Measurements from ENCODE around the gene RIF1.
"Not testable (repeated sequence)": the region's sequence is repeated elsewhere in the genome, so short reads cannot be mapped to it uniquely, and the experiment has no call there.

The RIF1 gene

GRCh38 chr2:151421681-151422080 is 12.0 kb downstream of the RIF1 start:
- in situ Hi-C loops (cut with MboI; ENCODE audit: low sequenced_read_pairs) = not testable (repeated sequence)

GRCh38 chr2:151422917-151423439 is 13.3 kb downstream of the RIF1 start:
- in situ Hi-C loops (cut with MboI; ENCODE audit: low sequenced_read_pairs) = no loop called here

DNA sequence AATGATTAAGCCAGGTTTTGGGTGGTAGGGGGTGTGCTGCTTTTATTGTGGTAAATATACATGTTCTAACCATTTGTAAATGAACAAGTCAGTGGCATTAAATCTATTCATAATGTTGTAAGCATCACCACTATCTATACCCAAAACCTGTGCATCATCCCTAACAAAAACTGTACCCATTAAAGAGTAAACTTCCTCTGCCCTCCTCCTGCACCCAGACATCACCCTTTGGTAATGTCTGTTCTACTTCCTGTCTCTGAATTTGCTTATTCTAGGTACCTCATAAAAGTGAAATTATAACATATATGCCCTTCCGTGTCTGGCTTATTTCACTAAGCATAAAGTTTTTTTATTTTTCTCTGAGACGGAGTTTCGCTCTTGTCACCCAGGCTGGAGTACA is 14.1 kb downstream of the RIF1 start:
- in situ Hi-C loops (cut with MboI; ENCODE audit: low sequenced_read_pairs) = no loop called here

DNA sequence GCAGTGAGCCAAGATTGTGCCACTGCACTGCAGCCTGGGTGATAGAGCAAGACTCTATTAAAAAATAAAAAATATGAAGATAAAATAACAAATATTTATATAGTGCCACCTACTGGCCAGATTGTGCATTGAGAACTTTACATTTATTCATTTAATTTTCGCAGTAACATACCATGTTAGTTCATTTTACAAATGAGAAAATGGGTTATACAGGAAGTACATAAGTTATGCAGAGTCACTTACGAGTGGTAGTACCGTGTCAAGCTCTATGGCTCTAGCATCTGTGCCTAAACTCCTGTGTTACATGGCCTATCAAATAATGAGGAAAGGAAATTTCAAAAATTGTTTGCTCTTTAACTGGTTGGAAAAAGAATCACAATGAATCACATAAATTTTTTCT is 27.9 kb downstream of the RIF1 start:
- in situ Hi-C loops (cut with MboI; ENCODE audit: low sequenced_read_pairs) = no loop called here

- in situ Hi-C loops (cut with MboI; ENCODE audit: low sequenced_read_pairs) = no loop called here
Measured at GRCh38 chr2:151438506-151438905, 28.8 kb downstream of the RIF1 start.

DNA sequence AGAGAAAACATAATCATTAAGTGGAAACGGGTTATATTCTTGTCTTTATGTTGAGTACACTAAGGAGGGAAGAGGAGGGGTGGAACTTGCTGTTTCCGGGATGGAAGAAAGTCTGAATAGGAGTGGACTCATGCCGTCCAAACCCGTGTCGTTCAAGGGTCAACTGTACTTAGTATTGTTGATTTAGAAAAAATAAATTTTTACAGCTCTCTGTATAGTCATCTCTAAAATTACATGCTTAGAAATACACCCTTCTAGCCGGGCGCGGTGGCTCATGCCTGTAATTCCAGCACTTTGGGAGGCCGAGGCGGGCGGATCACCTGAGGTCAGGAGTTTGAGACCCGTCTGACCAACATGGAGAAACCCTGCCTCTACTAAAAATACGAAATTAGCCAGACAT is 29.4 kb downstream of the RIF1 start:
- in situ Hi-C loops (cut with MboI; ENCODE audit: low sequenced_read_pairs) = no loop called here

GRCh38 chr2:151459358-151459757 is 49.7 kb downstream of the RIF1 start:
- in situ Hi-C loops (cut with MboI; ENCODE audit: low sequenced_read_pairs) = loop anchor here (25.0 kb wide), 1 partner anchor 1203 kb away; no protein-coding TSS in a partner anchor

- in situ Hi-C loops (cut with MboI; ENCODE audit: low sequenced_read_pairs) = loop anchor here (25.0 kb wide), 1 partner anchor 1197 kb away; no protein-coding TSS in a partner anchor
Measured at GRCh38 chr2:151465771-151466170, 56.1 kb downstream of the RIF1 start.

- in situ Hi-C loops (cut with MboI; ENCODE audit: low sequenced_read_pairs) = loop anchor here (25.0 kb wide), 1 partner anchor 1192 kb away; no protein-coding TSS in a partner anchor
Measured at GRCh38 chr2:151470556-151470955, 60.9 kb downstream of the RIF1 start.

DNA sequence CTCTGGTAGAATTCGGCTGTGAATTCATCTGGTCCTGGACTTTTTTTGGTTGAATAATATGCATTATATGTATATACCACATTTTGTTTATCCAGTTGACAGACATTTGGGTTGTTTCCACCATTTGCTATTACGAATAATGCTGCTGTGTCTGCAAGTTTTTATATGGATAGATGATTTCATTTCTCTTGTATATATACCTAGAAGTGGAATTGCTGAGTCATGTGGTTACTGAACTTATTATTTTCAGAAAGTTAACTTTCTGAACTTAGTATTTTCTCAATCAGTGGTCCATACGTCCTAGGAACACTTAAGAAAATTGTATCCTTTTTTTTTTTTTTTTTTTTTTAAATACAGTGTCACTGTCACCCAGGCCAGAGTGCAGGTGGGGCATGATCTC is 63.3 kb downstream of the RIF1 start:
- in situ Hi-C loops (cut with MboI; ENCODE audit: low sequenced_read_pairs) = loop anchor here (25.0 kb wide), 1 partner anchor 1189 kb away; no protein-coding TSS in a partner anchor

- in situ Hi-C loops (cut with MboI; ENCODE audit: low sequenced_read_pairs) = no loop called here
Measured at GRCh38 chr2:151475071-151475470, 65.4 kb downstream of the RIF1 start.

- in situ Hi-C loops (cut with MboI; ENCODE audit: low sequenced_read_pairs) = no loop called here
Measured at GRCh38 chr2:151476287-151476686, 66.6 kb downstream of the RIF1 start.

- in situ Hi-C loops (cut with MboI; ENCODE audit: low sequenced_read_pairs) = no loop called here
Measured at GRCh38 chr2:151478011-151478410, 68.3 kb downstream of the RIF1 start.

DNA sequence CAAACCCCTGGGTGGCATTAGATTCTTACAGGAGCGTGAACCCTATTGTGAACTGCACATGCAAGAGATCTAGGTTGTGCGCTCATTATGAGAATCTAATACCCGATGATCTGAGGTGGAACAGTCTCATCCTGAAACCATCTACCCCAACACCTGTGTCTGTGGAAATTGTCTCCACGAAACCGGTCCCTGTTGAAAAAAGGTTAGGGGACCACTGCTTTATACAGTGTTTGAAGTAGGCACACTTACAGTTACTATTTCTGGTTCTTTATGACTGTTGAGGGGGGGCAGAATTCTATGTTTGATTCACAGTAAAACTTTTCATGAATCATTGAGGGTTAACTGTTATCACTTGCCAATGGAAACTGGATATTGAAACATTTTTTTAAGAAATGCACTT is 72.0 kb downstream of the RIF1 start:
- in situ Hi-C loops (cut with MboI; ENCODE audit: low sequenced_read_pairs) = no loop called here

DNA sequence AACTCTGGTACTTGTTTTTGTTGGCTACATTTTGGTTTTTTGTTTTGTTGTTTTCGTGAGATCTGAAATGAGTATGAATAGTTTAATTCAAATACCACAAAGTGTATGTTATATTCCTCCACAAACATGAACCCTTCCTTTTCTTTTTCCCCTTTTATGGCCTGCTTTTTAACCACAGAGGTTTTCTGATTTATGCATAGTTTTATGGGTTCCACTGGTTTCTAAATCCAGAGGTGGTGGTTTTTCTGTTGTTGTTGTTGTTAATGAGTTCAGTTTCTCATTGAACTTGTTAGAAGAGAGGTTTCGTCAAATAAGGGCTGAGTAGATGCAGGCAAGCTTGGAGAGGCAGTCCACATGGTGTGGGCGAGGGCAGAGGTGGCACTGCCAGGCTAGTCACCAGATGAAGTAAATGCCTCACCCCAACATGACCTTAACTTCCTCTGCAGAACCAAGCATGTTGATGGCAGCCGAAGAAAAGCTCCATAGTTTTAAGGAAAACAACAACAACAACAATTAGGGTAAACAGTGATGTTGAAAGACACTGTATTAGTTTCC is 72.5 kb downstream of the RIF1 start:
- in situ Hi-C loops (cut with MboI; ENCODE audit: low sequenced_read_pairs) = no loop called here

DNA sequence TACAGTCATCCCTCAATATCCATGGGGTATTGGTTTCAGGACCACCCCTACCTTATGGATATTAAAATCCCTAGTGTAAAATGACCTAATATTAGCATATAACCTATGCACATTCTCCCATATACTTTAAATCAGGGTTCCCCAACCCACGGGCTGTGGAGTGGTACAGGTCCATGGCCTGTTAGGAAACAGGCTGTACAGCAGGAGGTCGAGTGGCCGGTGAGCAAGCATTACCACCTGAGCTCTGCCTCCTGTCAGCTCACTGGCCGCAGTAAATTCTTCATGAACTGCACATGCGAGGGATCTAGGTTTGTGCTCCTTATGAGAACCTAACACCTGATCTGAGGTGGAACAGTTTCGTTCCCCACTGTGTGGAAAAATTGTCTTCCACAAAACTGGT is 73.8 kb downstream of the RIF1 start:
- in situ Hi-C loops (cut with MboI; ENCODE audit: low sequenced_read_pairs) = no loop called here

- in situ Hi-C loops (cut with MboI; ENCODE audit: low sequenced_read_pairs) = no loop called here
Measured at GRCh38 chr2:151484100-151484499, 74.4 kb downstream of the RIF1 start.

- in situ Hi-C loops (cut with MboI; ENCODE audit: low sequenced_read_pairs) = no loop called here
Measured at GRCh38 chr2:151486053-151486452, 76.4 kb downstream of the RIF1 start.

DNA sequence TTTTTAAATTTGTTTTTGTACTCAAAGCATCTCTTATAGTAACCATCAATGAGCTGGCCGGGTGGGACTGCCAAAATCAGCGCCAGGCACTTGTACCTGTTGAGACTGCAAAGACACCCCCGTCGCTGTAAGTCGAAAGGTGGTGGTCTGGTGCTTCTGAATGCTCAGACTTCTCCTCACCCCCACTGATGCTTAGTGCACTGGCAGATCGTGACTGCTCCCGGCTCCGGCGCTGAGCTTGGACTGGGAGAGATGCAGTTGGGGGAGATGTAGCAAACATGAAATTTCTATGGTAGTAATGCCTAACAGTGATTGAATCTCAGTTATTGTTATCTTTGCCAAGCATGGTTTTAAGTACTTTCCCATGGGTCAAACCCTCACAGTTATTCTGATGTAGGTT is 80.6 kb downstream of the RIF1 start:
- in situ Hi-C loops (cut with MboI; ENCODE audit: low sequenced_read_pairs) = no loop called here

- in situ Hi-C loops (cut with MboI; ENCODE audit: low sequenced_read_pairs) = no loop called here
Measured at GRCh38 chr2:151491496-151491895, 81.8 kb downstream of the RIF1 start.

DNA sequence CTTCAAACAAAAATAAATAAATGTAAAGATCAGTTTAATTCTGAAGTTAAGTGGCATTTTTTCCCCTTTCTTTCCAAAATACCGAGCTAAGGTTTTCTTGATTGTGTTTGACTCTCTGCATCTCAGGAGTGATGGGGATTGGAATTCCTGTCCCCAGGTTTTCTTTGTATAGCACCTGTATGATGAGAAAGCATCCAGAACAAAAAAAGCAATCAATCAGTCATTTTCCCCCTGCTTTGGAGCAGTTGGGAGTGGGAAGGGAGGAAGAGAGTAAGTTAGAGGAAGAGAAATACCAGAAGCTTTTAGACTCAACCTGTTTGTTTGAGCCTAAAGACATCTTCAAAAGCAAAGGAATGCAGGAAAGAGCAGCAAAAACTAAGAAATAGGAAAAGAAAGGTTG is 88.5 kb downstream of the RIF1 start:
- in situ Hi-C loops (cut with MboI; ENCODE audit: low sequenced_read_pairs) = no loop called here

DNA sequence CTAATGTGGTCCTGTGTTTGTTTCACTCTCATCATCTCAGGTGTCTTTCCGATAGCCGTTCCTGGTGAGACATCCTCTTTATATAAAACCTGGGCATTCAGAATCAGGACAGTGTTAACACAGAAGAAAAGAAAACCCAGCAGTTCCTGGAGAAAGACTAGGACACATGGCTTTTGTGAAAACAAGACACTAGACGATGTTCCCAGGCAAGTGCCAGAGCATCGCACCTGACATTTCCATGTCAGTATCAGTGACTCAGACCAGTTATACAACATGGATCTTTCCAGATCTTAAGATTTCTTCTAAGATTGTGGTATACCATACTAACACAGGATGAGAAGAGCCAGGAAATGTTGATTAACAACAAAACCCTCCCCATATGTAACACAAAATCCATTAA is 96.5 kb downstream of the RIF1 start:
- in situ Hi-C loops (cut with MboI; ENCODE audit: low sequenced_read_pairs) = no loop called here

- in situ Hi-C loops (cut with MboI; ENCODE audit: low sequenced_read_pairs) = no loop called here
Measured at GRCh38 chr2:151508519-151508918, 98.8 kb downstream of the RIF1 start.
